ENCODE data around the gene EIPR1.

- no peak for TF ChIP-seq EZH2 (IDR thresholded peaks at IDR 0.05; ENCODE audit: low read depth)
- TF ChIP-seq CTCF (conservative IDR thresholded peaks at IDR 0.05), result no peak
Measured at GRCh38 chr2:3196716-3197115, 180.9 kb downstream of the EIPR1 start.
